PC-3 (cell line): ENCODE data around the gene FHIP1A.

ENCODE experiments used
- EZH2 ChIP-seq: fragments of 300-600 bp; sonication (generic); IDR thresholded peaks from one replicate; pipeline ENCODE4 v1.6.1; 2017; ENCODE audit warnings: antibody characterized with exemption, mild to moderate bottlenecking, low read length; ENCODE audit not compliant: unreplicated experiment
- EZH2phosphoT487 ChIP-seq: fragments of 300-600 bp; sonication (generic); IDR thresholded peaks from 2 replicates; pipeline ENCODE4 v1.6.1; 2018; ENCODE audit warnings: mild to moderate bottlenecking, antibody characterized with exemption, low read length, borderline replicate concordance
- TF ChIP-seq, protein P1 (sequence below): fragments of 300-600 bp; sonication (generic); conservative IDR thresholded peaks from 2 replicates; pipeline ENCODE4 v1.5.1; 2017; ENCODE audit warnings: antibody characterized with exemption, low read depth, mild to moderate bottlenecking, low read length

GRCh38 chr4:151446208-151446607 lies 37.2 kb downstream of the FHIP1A start:
- TF ChIP-seq, protein P1, sequence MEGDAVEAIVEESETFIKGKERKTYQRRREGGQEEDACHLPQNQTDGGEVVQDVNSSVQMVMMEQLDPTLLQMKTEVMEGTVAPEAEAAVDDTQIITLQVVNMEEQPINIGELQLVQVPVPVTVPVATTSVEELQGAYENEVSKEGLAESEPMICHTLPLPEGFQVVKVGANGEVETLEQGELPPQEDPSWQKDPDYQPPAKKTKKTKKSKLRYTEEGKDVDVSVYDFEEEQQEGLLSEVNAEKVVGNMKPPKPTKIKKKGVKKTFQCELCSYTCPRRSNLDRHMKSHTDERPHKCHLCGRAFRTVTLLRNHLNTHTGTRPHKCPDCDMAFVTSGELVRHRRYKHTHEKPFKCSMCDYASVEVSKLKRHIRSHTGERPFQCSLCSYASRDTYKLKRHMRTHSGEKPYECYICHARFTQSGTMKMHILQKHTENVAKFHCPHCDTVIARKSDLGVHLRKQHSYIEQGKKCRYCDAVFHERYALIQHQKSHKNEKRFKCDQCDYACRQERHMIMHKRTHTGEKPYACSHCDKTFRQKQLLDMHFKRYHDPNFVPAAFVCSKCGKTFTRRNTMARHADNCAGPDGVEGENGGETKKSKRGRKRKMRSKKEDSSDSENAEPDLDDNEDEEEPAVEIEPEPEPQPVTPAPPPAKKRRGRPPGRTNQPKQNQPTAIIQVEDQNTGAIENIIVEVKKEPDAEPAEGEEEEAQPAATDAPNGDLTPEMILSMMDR: no peak
- no peak for TF ChIP-seq EZH2
- no peak for TF ChIP-seq EZH2phosphoT487
